CD14-positive monocyte (primary cell): Measurements from ENCODE around the gene CEACAM18. TPM values are rescaled to one million over a fixed set of nuclear protein-coding genes. Genes with fewer than 3 reads are reported as not detected.

Experiments used
- DNase-seq, 3 donors: peaks; one replicate each; pipeline ENCODE4 v3.0.0-alpha.2; 2011 to 2022
- H2AFZ ChIP-seq: 2 replicates; pipeline ENCODE4 v1.6.0; 2012; ENCODE audit warnings: mild to moderate bottlenecking, low read depth, low read length, inconsistent platforms; ENCODE audit not compliant: insufficient read depth, poor library complexity, severe bottlenecking
- H3K27ac ChIP-seq, 2 donors: 1 replicate in 1 of 2; 2 replicates in 1 of 2; pipeline ENCODE4 v1.5.1; 2012 to 2013; ENCODE audit warnings: low read length in 2 of 2, control low read depth in 1 of 2, inconsistent platforms in 1 of 2, low read depth in 1 of 2, mild to moderate bottlenecking in 1 of 2
- H3K27me3 ChIP-seq, 2 donors: one replicate each; pipeline versions ENCODE4 v1.6.0 to v1.6.1; 2011 to 2013; ENCODE audit warnings: low read length in 2 of 2; ENCODE audit not compliant: control insufficient read depth in 2 of 2, insufficient read depth in 2 of 2
- H3K36me3 ChIP-seq, 2 donors: replicated peaks in 1 of 2; 1 replicate in 1 of 2; 2 replicates in 1 of 2; pipeline versions ENCODE4 v1.5.1 to v1.6.1; 2012 to 2013; ENCODE audit warnings: low read length in 2 of 2, control low read depth in 1 of 2, inconsistent platforms in 1 of 2, mild to moderate bottlenecking in 1 of 2; ENCODE audit not compliant: insufficient read depth in 2 of 2, control insufficient read depth in 1 of 2
- H3K4me1 ChIP-seq, 2 donors: 1 replicate in 1 of 2; 2 replicates in 1 of 2; pipeline versions ENCODE4 v1.5.1 to v1.6.1; 2012 to 2013; ENCODE audit warnings: low read length in 2 of 2, control low read depth in 1 of 2, inconsistent platforms in 1 of 2, mild to moderate bottlenecking in 1 of 2, moderate library complexity in 1 of 2; ENCODE audit not compliant: insufficient read depth in 2 of 2, control insufficient read depth in 1 of 2
- H3K4me2 ChIP-seq: replicated peaks from 2 replicates; pipeline ENCODE3; 2012; ENCODE audit warnings: low read length, moderate library complexity, mild to moderate bottlenecking; ENCODE audit not compliant: poor library complexity, severe bottlenecking; ENCODE audit errors: extremely low read depth
- H3K4me3 ChIP-seq, 3 experiments: fragments of 200-600 bp in 1 of 3; sonication (generic) in 1 of 3; replicated peaks in 1 of 3; 1 replicate in 2 of 3; 2 replicates in 1 of 3; pipeline ENCODE4 v1.5.1; 2011 to 2013; ENCODE audit warnings: low read length in 3 of 3, mild to moderate bottlenecking in 3 of 3, control low read depth in 2 of 3, low read depth in 2 of 3, inconsistent platforms in 1 of 3, moderate library complexity in 1 of 3
- H3K79me2 ChIP-seq: 2 replicates; pipeline ENCODE4 v1.6.0; 2012; ENCODE audit warnings: mild to moderate bottlenecking, control low read depth, inconsistent platforms, low read length, moderate library complexity; ENCODE audit not compliant: insufficient read depth
- H3K9ac ChIP-seq: 2 replicates; pipeline ENCODE4 v1.6.0; 2017; ENCODE audit warnings: low read length, mild to moderate bottlenecking; ENCODE audit not compliant: insufficient read depth, poor library complexity, severe bottlenecking
- H3K9me3 ChIP-seq, 2 donors: replicated peaks in 1 of 2; 1 replicate in 1 of 2; 2 replicates in 1 of 2; pipeline versions ENCODE4 v1.5.1 to v1.6.1; 2012 to 2013; ENCODE audit warnings: low read length in 2 of 2, control low read depth in 1 of 2; ENCODE audit not compliant: control insufficient read depth in 1 of 2, insufficient read depth in 1 of 2
- H4K20me1 ChIP-seq: 2 replicates; pipeline ENCODE4 v1.6.0; 2012; ENCODE audit warnings: mild to moderate bottlenecking, low read length, control low read depth, moderate library complexity; ENCODE audit not compliant: insufficient read depth
- H3K27ac Mint-ChIP-seq, 7 donors: one replicate each; pipeline ENCODE4 v1.8.0; 2020; ENCODE audit warnings: mild to moderate bottlenecking in 7 of 7, mixed read lengths in 7 of 7, moderate library complexity in 6 of 7, inconsistent platforms in 2 of 7
- H3K27me3 Mint-ChIP-seq, 3 donors: one replicate each; pipeline ENCODE4 v1.8.0; 2021 to 2022; ENCODE audit warnings: low read depth in 3 of 3, mild to moderate bottlenecking in 3 of 3, mixed read lengths in 3 of 3, moderate library complexity in 3 of 3, inconsistent platforms in 1 of 3
- H3K36me3 Mint-ChIP-seq, 2 donors: one replicate each; pipeline ENCODE4 v1.8.0; 2020; ENCODE audit warnings: mixed read lengths in 2 of 2, inconsistent platforms in 1 of 2, mild to moderate bottlenecking in 1 of 2
- H3K4me1 Mint-ChIP-seq: one replicate; pipeline ENCODE4 v1.8.0; 2020; ENCODE audit warnings: mild to moderate bottlenecking, mixed read lengths
- H3K4me3 Mint-ChIP-seq, 2 donors: one replicate each; pipeline ENCODE4 v1.8.0; 2020; ENCODE audit warnings: mild to moderate bottlenecking in 2 of 2, mixed read lengths in 2 of 2, moderate library complexity in 1 of 2
- H3K9me3 Mint-ChIP-seq, 7 donors: one replicate each; pipeline ENCODE4 v1.8.0; 2020 to 2022; ENCODE audit warnings: mixed read lengths in 7 of 7, mild to moderate bottlenecking in 6 of 7, moderate library complexity in 6 of 7, inconsistent platforms in 2 of 7
- WGBS: methylation state at CpG from one replicate; pipeline ENCODE4 v1.1.5; 2013; ENCODE audit warnings: missing lambda C conversion rate; ENCODE audit not compliant: insufficient coverage; 5-methylcytosine and 5-hydroxymethylcytosine counted together
- intact Hi-C, 2 donors: fragments of 100-400 bp; cut with micrococcal nuclease; formaldehyde crosslinking; loops; one replicate each; pipeline versions ENCODE4 v1.15.0 to v1.15.1; 2023
- polyA plus RNA-seq, 3 donors: library from polyadenylated mRNA; depleted of rRNA in 1 of 3; unstranded in 2 of 3; stranded (reverse) in 1 of 3; fragments of 300-500 nt in 2 of 3; fragments of >200 nt in 1 of 3; fragmentation: Illumina TruSeq in 2 of 3; gene quantifications; 1 replicate in 2 of 3; 2 replicates in 1 of 3; pipeline ENCODE4 v1.2.3, GENCODE V29; 2012 to 2021
- TF ChIP-seq, protein P1 (sequence below): fragments of 200-600 bp; IDR thresholded peaks from one replicate; pipeline ENCODE4 v1.8.0; 2022; ENCODE audit warnings: antibody characterized with exemption, mild to moderate bottlenecking

Gene CEACAM18
- polyA plus RNA-seq, 3 donors: not detected

DNA sequence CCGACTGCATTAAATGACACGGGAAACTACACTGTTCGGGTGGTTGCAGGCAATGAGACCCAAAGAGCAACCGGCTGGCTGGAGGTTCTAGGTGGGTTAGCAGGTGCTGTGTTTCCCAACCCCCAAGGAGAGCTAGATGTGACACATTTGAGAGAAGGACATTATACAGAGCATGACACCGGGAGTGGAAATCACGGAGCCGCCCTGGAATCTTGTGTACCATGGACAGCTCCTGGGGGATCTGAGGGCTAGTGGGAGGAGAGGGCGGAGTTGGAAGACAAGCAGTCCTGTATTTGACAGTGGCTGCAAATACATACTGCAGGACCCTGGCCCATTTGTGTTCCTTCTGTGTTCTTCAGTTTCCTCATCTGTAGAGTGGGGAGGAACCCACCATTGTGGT is 2.3 kb downstream of the CEACAM18 start:
- H3K27ac ChIP-seq: no peak overlapping the region
- H3K36me3 Mint-ChIP-seq: peaks cover 0 to 3% of the 10 kb centered on the region in 2 donors
- no peak overlapping the region for H3K4me2 ChIP-seq
- TF ChIP-seq, protein P1, sequence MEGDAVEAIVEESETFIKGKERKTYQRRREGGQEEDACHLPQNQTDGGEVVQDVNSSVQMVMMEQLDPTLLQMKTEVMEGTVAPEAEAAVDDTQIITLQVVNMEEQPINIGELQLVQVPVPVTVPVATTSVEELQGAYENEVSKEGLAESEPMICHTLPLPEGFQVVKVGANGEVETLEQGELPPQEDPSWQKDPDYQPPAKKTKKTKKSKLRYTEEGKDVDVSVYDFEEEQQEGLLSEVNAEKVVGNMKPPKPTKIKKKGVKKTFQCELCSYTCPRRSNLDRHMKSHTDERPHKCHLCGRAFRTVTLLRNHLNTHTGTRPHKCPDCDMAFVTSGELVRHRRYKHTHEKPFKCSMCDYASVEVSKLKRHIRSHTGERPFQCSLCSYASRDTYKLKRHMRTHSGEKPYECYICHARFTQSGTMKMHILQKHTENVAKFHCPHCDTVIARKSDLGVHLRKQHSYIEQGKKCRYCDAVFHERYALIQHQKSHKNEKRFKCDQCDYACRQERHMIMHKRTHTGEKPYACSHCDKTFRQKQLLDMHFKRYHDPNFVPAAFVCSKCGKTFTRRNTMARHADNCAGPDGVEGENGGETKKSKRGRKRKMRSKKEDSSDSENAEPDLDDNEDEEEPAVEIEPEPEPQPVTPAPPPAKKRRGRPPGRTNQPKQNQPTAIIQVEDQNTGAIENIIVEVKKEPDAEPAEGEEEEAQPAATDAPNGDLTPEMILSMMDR: no peak
- WGBS: 42% methylated on average over 8 of the region's 8 CpGs
- no peaks in the 10 kb centered on the region for H3K4me1 ChIP-seq
- H3K27ac Mint-ChIP-seq: no peak overlapping the region
- H3K79me2 ChIP-seq: no peaks in the 10 kb centered on the region
- H3K4me3 Mint-ChIP-seq: no peak overlapping the region
- H2AFZ ChIP-seq: no peak overlapping the region
- intact Hi-C loops: no loop called here
- H3K9ac ChIP-seq: no peak overlapping the region
- peaks cover 35 to 45% (median 35%) of the 10 kb centered on the region in 3 donors for H3K27me3 Mint-ChIP-seq
- no peaks in the 10 kb centered on the region for H3K36me3 ChIP-seq
- DNase-seq: no peak
- no peak overlapping the region for H3K4me3 ChIP-seq
- H4K20me1 ChIP-seq: no peaks in the 10 kb centered on the region
- peaks cover 3 to 5% (median 5%) of the 10 kb centered on the region in 7 donors for H3K9me3 Mint-ChIP-seq
- H3K4me1 Mint-ChIP-seq: no peaks in the 10 kb centered on the region
- peaks cover 0 to 2% of the 10 kb centered on the region in 2 donors for H3K9me3 ChIP-seq
- H3K27me3 ChIP-seq: peaks cover 0 to 12% of the 10 kb centered on the region in 2 donors

DNA sequence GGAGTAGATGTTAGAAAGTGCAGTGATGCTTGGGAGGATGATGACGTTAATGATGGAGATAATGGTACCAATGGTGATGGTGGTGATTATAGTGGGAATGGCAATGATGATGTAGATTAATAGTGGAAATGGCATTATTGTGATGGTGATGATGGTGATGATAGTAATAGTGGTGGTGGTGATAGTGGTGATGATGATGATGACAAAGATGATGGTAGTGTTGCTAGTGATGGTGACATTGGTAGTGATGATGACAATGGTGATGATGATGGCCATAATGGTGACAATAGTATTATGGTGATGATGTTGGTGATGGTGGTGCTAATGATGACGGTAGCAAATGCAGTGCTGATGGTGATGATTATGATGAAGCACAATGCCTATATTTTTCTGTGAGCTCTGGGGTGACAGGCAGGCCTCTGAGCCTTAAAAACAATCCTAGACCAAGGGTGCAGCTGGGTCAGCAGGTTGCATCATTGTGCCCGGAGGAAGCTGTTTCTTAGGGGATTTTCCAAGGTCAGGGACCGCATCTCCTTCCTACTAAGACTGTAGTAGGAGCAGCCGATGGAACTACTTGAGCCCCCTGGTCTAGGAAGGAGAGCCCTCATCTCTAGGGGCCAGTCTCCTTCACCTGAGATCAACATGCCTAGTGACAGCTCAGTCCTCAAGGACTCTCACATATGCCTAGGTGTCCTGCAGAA is 7.8 kb downstream of the CEACAM18 start:
- Mint-ChIP-seq H3K9me3 (peaks cover 0 to 6% (median 0%) of the 10 kb centered on the region in 7 donors), H3K36me3 (peaks cover under 1 to 7% of the 10 kb centered on the region in 2 donors), H3K4me1 (peaks cover 2% of the 10 kb centered on the region), H3K27me3 (peaks cover 15 to 22% (median 21%) of the 10 kb centered on the region in 3 donors), H3K27ac (no peak overlapping the region), H3K4me3 (no peak overlapping the region)
- no peaks in the 10 kb centered on the region for H3K36me3 ChIP-seq
- TF ChIP-seq, protein P1: no peak
- H2AFZ ChIP-seq: no peak overlapping the region
- H3K9ac ChIP-seq: no peak overlapping the region
- H3K9me3 ChIP-seq: no peaks in the 10 kb centered on the region
- no peaks in the 10 kb centered on the region for H3K4me1 ChIP-seq
- no peak overlapping the region for H3K4me3 ChIP-seq
- no peak overlapping the region for H3K4me2 ChIP-seq
- H3K27ac ChIP-seq: no peak overlapping the region
- intact Hi-C loops: no loop called here
- peaks cover 0 to 5% of the 10 kb centered on the region in 2 donors for H3K27me3 ChIP-seq
- no peaks in the 10 kb centered on the region for H4K20me1 ChIP-seq
- DNase-seq: no peak
- no peaks in the 10 kb centered on the region for H3K79me2 ChIP-seq
- 83% methylated on average over 5 of the region's 5 CpGs for WGBS
